Effector memory CD4-positive, alpha-beta T cell (primary cell): ENCODE measurements around the gene LRRC71.

Source experiments
- DNase-seq, 3 donors: peaks; one replicate each; pipeline ENCODE4 v3.0.0-alpha.2; 2020
- H3K27ac ChIP-seq: 2 replicates; pipeline ENCODE4 v1.7.0; 2013; ENCODE audit warnings: mild to moderate bottlenecking, low read length, moderate library complexity; ENCODE audit not compliant: insufficient read depth, poor library complexity, severe bottlenecking
- H3K27me3 ChIP-seq: replicated peaks from 2 replicates; pipeline ENCODE4 v1.7.0; 2013; ENCODE audit warnings: mild to moderate bottlenecking, low read length; ENCODE audit not compliant: insufficient read depth, control insufficient read depth, poor library complexity, severe bottlenecking
- H3K36me3 ChIP-seq: 2 replicates; pipeline ENCODE4 v1.7.0; 2013; ENCODE audit warnings: mild to moderate bottlenecking, low read length, moderate library complexity; ENCODE audit not compliant: control insufficient read depth, insufficient read depth
- H3K4me1 ChIP-seq: 2 replicates; pipeline ENCODE4 v1.7.0; 2013; ENCODE audit warnings: low read length, mild to moderate bottlenecking; ENCODE audit not compliant: control insufficient read depth, insufficient read depth, poor library complexity, severe bottlenecking
- H3K4me3 ChIP-seq: 2 replicates; pipeline ENCODE4 v1.7.0; 2013; ENCODE audit warnings: low read length, low read depth, mild to moderate bottlenecking; ENCODE audit not compliant: insufficient read depth, poor library complexity, severe bottlenecking
- H3K9me3 ChIP-seq: 2 replicates; pipeline ENCODE4 v1.7.0; 2013; ENCODE audit warnings: mild to moderate bottlenecking, low read length, moderate library complexity; ENCODE audit not compliant: control insufficient read depth

Gene LRRC71

DNA sequence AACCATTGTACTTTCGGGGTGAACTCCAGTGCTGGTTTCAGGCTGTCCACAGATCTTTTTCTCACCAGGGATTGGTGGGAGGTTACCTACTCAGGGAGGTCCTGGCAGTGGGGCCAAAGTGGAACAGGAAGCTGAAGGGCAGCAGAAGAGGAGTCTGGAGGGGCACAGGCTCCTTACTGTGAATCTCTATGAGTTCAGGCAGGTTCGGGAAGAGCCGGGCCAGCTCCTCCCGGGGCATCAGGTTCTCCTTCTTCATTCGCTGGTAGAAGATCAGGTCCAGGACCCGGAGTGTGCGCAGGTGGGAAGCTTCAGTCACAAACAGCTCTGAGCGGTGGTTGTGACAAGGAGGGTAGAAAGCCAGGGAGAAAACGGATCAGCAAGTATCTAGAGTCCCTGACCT, 26.7 kb downstream of the LRRC71 start:
- no peak overlapping the region for H3K4me3 ChIP-seq
- no peaks in the 10 kb centered on the region for H3K9me3 ChIP-seq
- no peaks in the 10 kb centered on the region for H3K4me1 ChIP-seq
- H3K36me3 ChIP-seq, result peaks cover 76% of the 10 kb centered on the region
- no peak for DNase-seq
- H3K27me3 ChIP-seq, result no peaks in the 10 kb centered on the region
- H3K27ac ChIP-seq, result no peak overlapping the region

GRCh38 chr1:156947818-156948525, 27.5 kb downstream of the LRRC71 start:
- no peak for DNase-seq
- H3K9me3 ChIP-seq, result no peaks in the 10 kb centered on the region
- H3K4me1 ChIP-seq, result no peaks in the 10 kb centered on the region
- H3K4me3 ChIP-seq, result no peak overlapping the region
- peaks cover 75% of the 10 kb centered on the region for H3K36me3 ChIP-seq
- H3K27ac ChIP-seq, result no peak overlapping the region
- H3K27me3 ChIP-seq, result no peaks in the 10 kb centered on the region

GRCh38 chr1:156948708-156949107, 28.3 kb downstream of the LRRC71 start:
- no peaks in the 10 kb centered on the region for H3K9me3 ChIP-seq
- H3K4me3 ChIP-seq, result no peak overlapping the region
- DNase-seq, result no peak
- H3K4me1 ChIP-seq, result no peaks in the 10 kb centered on the region
- H3K36me3 ChIP-seq, result peaks cover 73% of the 10 kb centered on the region
- H3K27ac ChIP-seq, result no peak overlapping the region
- no peaks in the 10 kb centered on the region for H3K27me3 ChIP-seq

DNA sequence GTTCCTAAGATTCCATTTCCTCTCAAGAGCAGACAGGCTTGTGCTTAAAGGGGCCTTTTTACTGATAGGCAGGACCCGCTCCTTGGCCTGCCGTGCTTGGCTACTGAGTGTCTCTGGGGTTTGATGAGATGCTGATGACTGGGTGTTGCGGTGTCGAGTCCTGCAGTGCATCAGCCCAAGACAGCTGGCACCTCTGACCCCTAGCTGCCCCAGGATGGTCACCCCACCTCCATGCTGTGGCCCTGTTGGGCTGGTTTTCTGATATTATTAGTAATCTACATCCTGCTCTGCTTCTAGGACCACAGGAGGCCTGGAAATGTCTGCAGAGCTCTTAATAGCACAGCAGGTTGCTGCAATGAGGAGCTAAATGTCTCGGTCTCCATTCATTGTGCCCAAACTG, 28.7 kb downstream of the LRRC71 start:
- Histone ChIP-seq H3K4me1 (no peaks in the 10 kb centered on the region), H3K27ac (no peak overlapping the region), H3K9me3 (no peaks in the 10 kb centered on the region), H3K27me3 (no peaks in the 10 kb centered on the region), H3K4me3 (no peak overlapping the region), H3K36me3 (peaks cover 69% of the 10 kb centered on the region)
- no peak for DNase-seq

GRCh38 chr1:156951371-156951770, 30.9 kb downstream of the LRRC71 start:
- Histone ChIP-seq H3K9me3 (no peaks in the 10 kb centered on the region), H3K27me3 (no peaks in the 10 kb centered on the region), H3K4me1 (no peaks in the 10 kb centered on the region), H3K27ac (no peak overlapping the region), H3K36me3 (peaks cover 65% of the 10 kb centered on the region), H3K4me3 (no peak overlapping the region)
- DNase-seq, result no peak

DNA sequence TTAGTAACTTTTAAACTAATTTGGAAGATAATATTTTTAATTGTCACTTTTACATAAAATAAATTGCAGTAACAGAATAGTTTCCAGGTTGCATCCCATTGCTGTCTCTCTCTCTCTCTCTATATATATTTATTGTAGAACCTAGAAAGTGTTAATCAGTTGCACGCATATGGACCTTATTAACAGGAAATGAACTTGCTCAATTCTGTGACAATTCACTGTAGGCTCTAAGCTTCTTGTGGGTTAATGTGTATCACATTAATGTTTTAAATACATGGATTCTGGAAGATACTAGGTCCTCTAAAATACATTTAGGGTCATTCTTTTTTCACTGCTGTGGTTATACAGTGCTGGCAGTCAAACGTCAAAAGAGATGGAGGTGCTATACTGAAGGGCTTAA, 33.1 kb downstream of the LRRC71 start:
- no peak for DNase-seq
- Histone ChIP-seq H3K36me3 (peaks cover 60% of the 10 kb centered on the region), H3K27ac (no peak overlapping the region), H3K4me1 (no peaks in the 10 kb centered on the region), H3K9me3 (no peaks in the 10 kb centered on the region), H3K4me3 (no peak overlapping the region), H3K27me3 (no peaks in the 10 kb centered on the region)

- no peaks in the 10 kb centered on the region for H3K4me1 ChIP-seq
- DNase-seq, result no peak
- no peaks in the 10 kb centered on the region for H3K9me3 ChIP-seq
- H3K4me3 ChIP-seq, result no peak overlapping the region
- no peaks in the 10 kb centered on the region for H3K27me3 ChIP-seq
- H3K36me3 ChIP-seq, result peaks cover 47% of the 10 kb centered on the region
- H3K27ac ChIP-seq, result no peak overlapping the region
Measured at GRCh38 chr1:156956333-156956732, 35.9 kb downstream of the LRRC71 start.

DNA sequence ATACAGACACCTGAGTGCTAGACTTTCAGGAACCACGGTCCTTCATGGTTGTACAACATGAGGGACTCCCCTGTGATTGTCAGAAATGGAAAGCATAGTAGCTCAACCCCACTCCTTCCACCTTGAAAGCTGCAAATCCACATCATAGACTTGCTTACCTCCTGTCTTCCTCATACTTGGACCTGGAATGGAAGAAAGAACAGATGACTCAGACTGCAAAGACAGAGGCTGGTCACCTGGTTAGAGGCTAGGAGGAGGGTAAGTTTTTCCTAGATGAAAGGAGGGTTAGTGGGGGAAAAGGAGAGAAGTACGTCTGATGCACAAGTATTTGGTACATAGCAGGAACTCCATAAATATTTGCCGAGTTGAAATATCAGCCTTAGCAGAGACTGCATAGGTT, 37.2 kb downstream of the LRRC71 start:
- Histone ChIP-seq H3K27ac (no peak overlapping the region), H3K27me3 (no peaks in the 10 kb centered on the region), H3K4me1 (no peaks in the 10 kb centered on the region), H3K36me3 (peaks cover 40% of the 10 kb centered on the region), H3K9me3 (no peaks in the 10 kb centered on the region), H3K4me3 (no peak overlapping the region)
- DNase-seq, result no peak

DNA sequence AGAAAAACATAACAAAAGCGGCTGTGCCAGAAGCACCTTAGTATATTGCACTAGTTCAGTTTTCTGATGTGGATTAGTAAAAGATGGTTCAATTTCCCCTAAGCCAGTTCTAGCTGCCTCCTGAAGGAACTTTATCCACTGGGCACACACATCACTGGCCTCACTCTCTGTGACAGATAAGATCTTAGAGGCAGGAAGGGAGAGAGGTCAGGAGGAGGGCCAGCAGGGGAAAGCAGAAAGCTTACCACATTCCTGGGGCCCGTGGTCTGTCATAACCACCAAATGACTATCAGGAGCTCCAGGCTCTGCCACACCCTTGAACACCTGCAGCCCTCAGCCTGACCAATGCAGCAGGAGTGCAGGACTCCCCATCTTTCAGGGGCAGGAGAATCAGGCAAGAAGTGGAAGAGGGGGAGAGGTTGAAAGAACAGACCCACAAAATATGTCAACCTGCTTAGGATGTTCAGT, 37.8 kb downstream of the LRRC71 start:
- H3K36me3 ChIP-seq, result peaks cover 40% of the 10 kb centered on the region
- no peaks in the 10 kb centered on the region for H3K27me3 ChIP-seq
- no peaks in the 10 kb centered on the region for H3K9me3 ChIP-seq
- H3K27ac ChIP-seq, result no peak overlapping the region
- H3K4me3 ChIP-seq, result no peak overlapping the region
- DNase-seq, result no peak
- peaks cover 6% of the 10 kb centered on the region for H3K4me1 ChIP-seq

DNA sequence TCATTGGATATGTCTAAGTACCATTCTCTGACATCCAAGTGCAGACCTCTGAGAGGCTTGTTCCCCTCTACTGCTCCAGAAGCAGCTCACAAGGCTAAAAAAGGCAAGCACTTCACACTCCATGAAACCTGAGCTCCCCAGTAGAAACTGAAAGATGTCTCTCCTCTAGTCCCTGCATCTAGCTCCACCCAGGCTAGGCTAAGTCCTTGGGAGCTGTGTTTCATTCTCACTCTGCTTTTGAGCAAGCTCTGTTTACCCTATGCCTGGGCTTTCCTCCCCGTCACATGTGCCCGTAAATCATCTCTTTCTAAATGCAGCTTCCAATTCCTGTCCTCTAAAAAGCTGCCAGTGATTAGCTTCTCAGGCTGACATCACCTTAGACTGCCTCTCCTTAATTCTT, 39.0 kb downstream of the LRRC71 start:
- Histone ChIP-seq H3K4me1 (peaks cover 15% of the 10 kb centered on the region), H3K27ac (no peak overlapping the region), H3K4me3 (no peak overlapping the region), H3K27me3 (no peaks in the 10 kb centered on the region), H3K9me3 (no peaks in the 10 kb centered on the region), H3K36me3 (peaks cover 40% of the 10 kb centered on the region)
- DNase-seq, result no peak
